GM19035 (cell line): ENCODE data around the gene SZT2.
"Not testable (repeated sequence)": the region's sequence is repeated elsewhere in the genome, so short reads cannot be mapped to it uniquely, and the experiment has no call there.

Experiments
- ATAC-seq: cut with Tn5 transposase; IDR thresholded peaks from one replicate; pipeline ENCODE4 v1.9.1; 2021; ENCODE audit not compliant: unreplicated experiment

The SZT2 gene

GRCh38 chr1:43481491-43481890 is 91.8 kb downstream of the SZT2 start:
- ATAC-seq, result no peak

- ATAC-seq, result no peak
Observed at GRCh38 chr1:43482215-43482614, 92.5 kb downstream of the SZT2 start.

GRCh38 chr1:43484367-43484766 is 94.7 kb downstream of the SZT2 start:
- no peak for ATAC-seq

- no peak for ATAC-seq
Observed at GRCh38 chr1:43488165-43488564, 98.5 kb downstream of the SZT2 start.

GRCh38 chr1:43491061-43491460 is 101.4 kb downstream of the SZT2 start:
- ATAC-seq, result no peak

GRCh38 chr1:43492826-43493225 is 103.1 kb downstream of the SZT2 start:
- no peak for ATAC-seq

- ATAC-seq, result no peak
Observed at GRCh38 chr1:43493661-43494450, 104.2 kb downstream of the SZT2 start.

GRCh38 chr1:43495204-43495603 is 105.5 kb downstream of the SZT2 start:
- ATAC-seq, result no peak

GRCh38 chr1:43499898-43500297 is 110.2 kb downstream of the SZT2 start:
- ATAC-seq, result no peak

- ATAC-seq, result not testable (repeated sequence)
Observed at GRCh38 chr1:43501806-43502205, 112.1 kb downstream of the SZT2 start.

GRCh38 chr1:43503534-43503933 is 113.8 kb downstream of the SZT2 start:
- no peak for ATAC-seq
